DOHH2 (cell line): ENCODE data around the gene PHF11.

ENCODE experiments used
- EZH2phosphoT487 ChIP-seq: fragments of 200-600 bp; sonication (generic); IDR thresholded peaks from 2 replicates; pipeline ENCODE4 v1.6.1; 2017; ENCODE audit warnings: borderline replicate concordance, mild to moderate bottlenecking, antibody characterized with exemption, low read length, moderate library complexity, mixed read lengths
- TF ChIP-seq, protein P1 (sequence below): fragments of 200-600 bp; sonication (generic); IDR thresholded peaks from one replicate; pipeline ENCODE4 v1.5.1; 2014; ENCODE audit warnings: antibody characterized with exemption, mild to moderate bottlenecking, low read depth, low read length; ENCODE audit not compliant: poor library complexity, severe bottlenecking

- TF ChIP-seq, protein P1, sequence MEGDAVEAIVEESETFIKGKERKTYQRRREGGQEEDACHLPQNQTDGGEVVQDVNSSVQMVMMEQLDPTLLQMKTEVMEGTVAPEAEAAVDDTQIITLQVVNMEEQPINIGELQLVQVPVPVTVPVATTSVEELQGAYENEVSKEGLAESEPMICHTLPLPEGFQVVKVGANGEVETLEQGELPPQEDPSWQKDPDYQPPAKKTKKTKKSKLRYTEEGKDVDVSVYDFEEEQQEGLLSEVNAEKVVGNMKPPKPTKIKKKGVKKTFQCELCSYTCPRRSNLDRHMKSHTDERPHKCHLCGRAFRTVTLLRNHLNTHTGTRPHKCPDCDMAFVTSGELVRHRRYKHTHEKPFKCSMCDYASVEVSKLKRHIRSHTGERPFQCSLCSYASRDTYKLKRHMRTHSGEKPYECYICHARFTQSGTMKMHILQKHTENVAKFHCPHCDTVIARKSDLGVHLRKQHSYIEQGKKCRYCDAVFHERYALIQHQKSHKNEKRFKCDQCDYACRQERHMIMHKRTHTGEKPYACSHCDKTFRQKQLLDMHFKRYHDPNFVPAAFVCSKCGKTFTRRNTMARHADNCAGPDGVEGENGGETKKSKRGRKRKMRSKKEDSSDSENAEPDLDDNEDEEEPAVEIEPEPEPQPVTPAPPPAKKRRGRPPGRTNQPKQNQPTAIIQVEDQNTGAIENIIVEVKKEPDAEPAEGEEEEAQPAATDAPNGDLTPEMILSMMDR: no peak
- no peak for TF ChIP-seq EZH2phosphoT487
Measured at GRCh38 chr13:49566461-49566860, 70.7 kb downstream of the PHF11 start.
